ENCODE measurements around the gene TAAR1. TPM values are rescaled to one million over a fixed set of nuclear protein-coding genes. Genes with fewer than 3 reads are reported as not detected.
A peak's percentile ranks its signal among the peaks of the same experiment; 100 is the strongest.
"Not testable (repeated sequence)": the region's sequence is repeated elsewhere in the genome, so short reads cannot be mapped to it uniquely, and the experiment has no call there.

Gene TAAR1
- polyA plus RNA-seq, 2 of the 4 experiments (the other 2 are of a cell fraction), result not detected

- TF ChIP-seq HMGXB4 (CRISPR knock-in tag; IDR thresholded peaks at IDR 0.05; ENCODE audit: borderline replicate concordance) (no peak), EHMT2 (IDR thresholded peaks at IDR 0.05; ENCODE audit: low read depth) (no peak), SREBF2 (IDR thresholded peaks at IDR 0.05) (no peak), NPAS2 (CRISPR knock-in tag; IDR thresholded peaks at IDR 0.05; ENCODE audit: borderline replicate concordance) (no peak), E2F6 (IDR thresholded peaks at IDR 0.05; ENCODE audit: borderline replicate concordance, low read depth) (no peak), PBX3 (IDR thresholded peaks at IDR 0.05) (no peak), BCL3 (IDR thresholded peaks at IDR 0.05) (no peak), KDM1A (IDR thresholded peaks at IDR 0.05; ENCODE audit: low read depth) (no peak), JUN (IDR thresholded peaks at IDR 0.05) (no peak), FOXS1 (CRISPR knock-in tag; IDR thresholded peaks at IDR 0.05) (no peak), MAFK (IDR thresholded peaks at IDR 0.05; ENCODE audit: partially characterized antibody) (no peak)
Observed at GRCh38 chr6:132648828-132649227, 10.2 kb downstream of the TAAR1 start (continued).

GRCh38 chr6:132648356-132648755 is 10.6 kb downstream of the TAAR1 start:
- ATAC-seq, result no peak
- FAIRE-seq, result no peak
- Histone ChIP-seq H3K9me3 (no peaks in the 10 kb centered on the region), H3K4me2 (no peak overlapping the region), H3K27ac (no peak overlapping the region), H3K4me3 (no peak overlapping the region), H3K4me1 (no peaks in the 10 kb centered on the region)
- peak in 1 of 2 experiments; percentile 1 for DNase-seq (ENCODE audit: low read depth in 1 of 2, low spot score in 1 of 2)
- 41% methylated on average over 2 of the region's 2 CpGs for WGBS (ENCODE audit: missing lambda C conversion rate)
- TF ChIP-seq NPAS2 (CRISPR knock-in tag; IDR thresholded peaks at IDR 0.05; ENCODE audit: borderline replicate concordance), result no peak
- no peak for TF ChIP-seq MAZ (IDR thresholded peaks at IDR 0.05; ENCODE audit: borderline replicate concordance, low read depth, low read length)
- TF ChIP-seq RARB (CRISPR knock-in tag; IDR thresholded peaks at IDR 0.05), result no peak
- no peak for TF ChIP-seq FOXS1 (CRISPR knock-in tag; IDR thresholded peaks at IDR 0.05)
- TF ChIP-seq MAFK (IDR thresholded peaks at IDR 0.05; ENCODE audit: partially characterized antibody), result no peak
- TF ChIP-seq TFCP2L1 (CRISPR knock-in tag; IDR thresholded peaks at IDR 0.05), result no peak
- POLR2A ChIA-PET, result no interaction called here
- CTCF ChIA-PET, result no interaction called here

- no peak overlapping the region for H3K27ac ChIP-seq
- ChIA-PET CTCF (no interaction called here), POLR2A (no interaction called here)
- ATAC-seq (no peak), DNase-seq (ENCODE audit: low read depth in 1 of 2, low spot score in 1 of 2) (no peak), FAIRE-seq (no peak)
- WGBS (ENCODE audit: missing lambda C conversion rate), result 61% methylated on average over 3 of the region's 3 CpGs
- no peak overlapping the region for H3K4me3 ChIP-seq
- H3K4me2 ChIP-seq, result no peak overlapping the region
- H3K4me1 ChIP-seq, result no peaks in the 10 kb centered on the region
- no peaks in the 10 kb centered on the region for H3K9me3 ChIP-seq
- TF ChIP-seq ELK1 (IDR thresholded peaks at IDR 0.05; ENCODE audit: low read depth, low read length), result no peak
- no peak for TF ChIP-seq MAFK (IDR thresholded peaks at IDR 0.05; ENCODE audit: partially characterized antibody)
- no peak for TF ChIP-seq FOXS1 (CRISPR knock-in tag; IDR thresholded peaks at IDR 0.05)
- no peak for TF ChIP-seq CHD2 (IDR thresholded peaks at IDR 0.05; ENCODE audit: low read length, partially characterized antibody)
- no peak for TF ChIP-seq TP53 (CRISPR knock-in tag; IDR thresholded peaks at IDR 0.05)
- TF ChIP-seq CEBPB (IDR thresholded peaks at IDR 0.05), result no peak
- TF ChIP-seq KDM1A (IDR thresholded peaks at IDR 0.05; ENCODE audit: low read depth), result no peak
- TF ChIP-seq HMGXB4 (CRISPR knock-in tag; IDR thresholded peaks at IDR 0.05; ENCODE audit: borderline replicate concordance), result no peak
- no peak for TF ChIP-seq NR3C1 (IDR thresholded peaks at IDR 0.05)
- TF ChIP-seq CBX8 (IDR thresholded peaks at IDR 0.05), result no peak
- no peak for TF ChIP-seq PBX3 (IDR thresholded peaks at IDR 0.05)
- TF ChIP-seq HOXB5 (CRISPR knock-in tag; IDR thresholded peaks at IDR 0.05), result no peak
Observed at GRCh38 chr6:132643547-132643946, 15.4 kb downstream of the TAAR1 start.

- H3K9me3 ChIP-seq; CTCF ChIA-PET; POLR2A ChIA-PET; H3K4me3 ChIP-seq; H3K4me1 ChIP-seq; ATAC-seq; FAIRE-seq; H3K27ac ChIP-seq; H3K4me2 ChIP-seq; DNase-seq (ENCODE audit: low read depth in 1 of 2, low spot score in 1 of 2): not testable (repeated sequence)
- WGBS (ENCODE audit: missing lambda C conversion rate), result 30% methylated on average over 1 of the region's 1 CpG
Observed at GRCh38 chr6:132637135-132637534, 21.8 kb downstream of the TAAR1 start.
